K562 (cell line): ENCODE measurements around the gene ALDH16A1. TPM values are rescaled to one million over a fixed set of nuclear protein-coding genes. Genes with fewer than 3 reads are reported as not detected.

Source experiments
- ARNT ChIP-seq, 2 experiments: fragments of 450-650 bp; IDR thresholded peaks; 2 replicates each; pipeline ENCODE4 v1.6.1; 2016; ENCODE audit warnings: mild to moderate bottlenecking in 1 of 2
- CREM ChIP-seq: IDR thresholded peaks from 2 replicates; pipeline ENCODE4 v1.6.1; 2014; ENCODE audit warnings: antibody characterized with exemption, low read depth
- DPF2 ChIP-seq: fragments of 450-650 bp; IDR thresholded peaks from 2 replicates; pipeline ENCODE4 v1.6.1; 2016
- ETV1 ChIP-seq: fragments of 450-650 bp; conservative IDR thresholded peaks from 2 replicates; pipeline ENCODE4 v1.6.1; 2016; ENCODE audit warnings: missing genetic modification characterization, control low read depth, low read depth, missing compliant biosample characterization
- GATA2 ChIP-seq: sonication (generic); formaldehyde crosslinking; IDR thresholded peaks from 2 replicates; pipeline ENCODE4 v1.4.0; 2020; ENCODE audit warnings: mild to moderate bottlenecking, missing genetic modification reagents
- HMGN3 ChIP-seq: IDR thresholded peaks from 2 replicates; pipeline ENCODE4 v1.6.1; 2011; ENCODE audit warnings: borderline replicate concordance, low read depth, mild to moderate bottlenecking, mixed read lengths, low read length; ENCODE audit not compliant: insufficient read length; ENCODE audit errors: extremely low read depth
- KAT8 ChIP-seq: fragments of 450-650 bp; IDR thresholded peaks from 2 replicates; pipeline ENCODE4 v1.6.1; 2016; ENCODE audit warnings: low read depth, mild to moderate bottlenecking
- NCOR1 ChIP-seq: fragments of 450-650 bp; IDR thresholded peaks from 2 replicates; pipeline ENCODE4 v1.6.1; 2016; ENCODE audit warnings: mild to moderate bottlenecking, moderate library complexity
- PTBP1 ChIP-seq: fragments of 200-400 bp; formaldehyde crosslinking; IDR thresholded peaks from 2 replicates; pipeline ENCODE4 v1.6.1; 2017; ENCODE audit warnings: low read depth, low read length
- RBFOX2 ChIP-seq: fragments of 200-400 bp; formaldehyde crosslinking; IDR thresholded peaks from 2 replicates; pipeline ENCODE4 v1.6.1; 2017; ENCODE audit warnings: low read depth, mild to moderate bottlenecking, low read length, moderate library complexity
- SAP30 ChIP-seq: fragments of 200-600 bp; sonication (generic); IDR thresholded peaks from 2 replicates; pipeline ENCODE4 v1.6.1; 2012; ENCODE audit warnings: borderline replicate concordance, low read depth, mild to moderate bottlenecking, moderate library complexity, low read length, control low read depth, inconsistent platforms; ENCODE audit not compliant: insufficient read depth, poor library complexity, severe bottlenecking
- TGIF2 ChIP-seq: sonication (generic); formaldehyde crosslinking; IDR thresholded peaks from 2 replicates; pipeline ENCODE4 v1.8.1; 2022; ENCODE audit warnings: mild to moderate bottlenecking, missing genetic modification reagents, moderate library complexity
- ZNF696 ChIP-seq: fragments of 250-450 bp; sonication (Bioruptor Pico); conservative IDR thresholded peaks from 2 replicates; pipeline ENCODE4 v1.4.0; 2020; ENCODE audit warnings: mild to moderate bottlenecking, moderate library complexity
- ZNF785 ChIP-seq: fragments of 250-450 bp; sonication (Bioruptor Pico); IDR thresholded peaks from 2 replicates; pipeline ENCODE4 v1.4.0; 2020; ENCODE audit warnings: mild to moderate bottlenecking
- polyA plus RNA-seq, 8 experiments: library from polyadenylated mRNA; depleted of rRNA in 4 of 8; stranded (reverse) in 5 of 8; unstranded in 3 of 8; fragments of >200 nt; fragmentation: Nextera tagmentation in 2 of 8; fragmentation: Illumina TruSeq in 1 of 8; extraction: Ambion mirVana in 2 of 8; extraction: Trizol in 1 of 8; gene quantifications; 2 replicates each; pipeline versions ENCODE4 v1.2.1 to v1.2.3, GENCODE V29; 2011 to 2014; ENCODE audit warnings: inconsistent platforms in 1 of 8, missing spikeins in 1 of 8
- total RNA-seq, 7 experiments: library from RNA; depleted of rRNA in 6 of 7; stranded (reverse); fragments of >200 nt in 6 of 7; fragmentation: Illumina TruSeq in 2 of 7; extraction: Trizol in 2 of 7; gene quantifications; 2 replicates each; pipeline versions ENCODE4 v1.2.1 to v1.2.3, GENCODE V29; 2011 to 2021; ENCODE audit warnings: low replicate concordance in 1 of 7
- TF ChIP-seq, protein P1 (sequence below), 2 experiments: fragments of 450-650 bp; formaldehyde crosslinking in 1 of 2; IDR thresholded peaks; 2 replicates each; pipeline versions ENCODE4 v1.4.0 to v1.6.1; 2014 to 2020; ENCODE audit warnings: mild to moderate bottlenecking in 2 of 2, borderline replicate concordance in 1 of 2, low read depth in 1 of 2
- TF ChIP-seq, protein P2 (sequence below): fragments of 450-650 bp; formaldehyde crosslinking; IDR thresholded peaks from 2 replicates; pipeline ENCODE4 v1.4.0; 2020; ENCODE audit warnings: mild to moderate bottlenecking, mixed read lengths
- TF ChIP-seq, protein P3 (sequence below): fragments of 200-800 bp; sonication (Bioruptor generic); IDR thresholded peaks from 2 replicates; pipeline ENCODE4 v1.6.1; 2017; ENCODE audit warnings: missing genetic modification characterization, missing compliant biosample characterization

ALDH16A1 gene
- total and polyA plus RNA-seq, 9 of the 15 experiments (the other 6 are each of a cell fraction or from before 2014, with no cell fraction given), result 2.2 to 52.2 (median 7.6) TPM

DNA sequence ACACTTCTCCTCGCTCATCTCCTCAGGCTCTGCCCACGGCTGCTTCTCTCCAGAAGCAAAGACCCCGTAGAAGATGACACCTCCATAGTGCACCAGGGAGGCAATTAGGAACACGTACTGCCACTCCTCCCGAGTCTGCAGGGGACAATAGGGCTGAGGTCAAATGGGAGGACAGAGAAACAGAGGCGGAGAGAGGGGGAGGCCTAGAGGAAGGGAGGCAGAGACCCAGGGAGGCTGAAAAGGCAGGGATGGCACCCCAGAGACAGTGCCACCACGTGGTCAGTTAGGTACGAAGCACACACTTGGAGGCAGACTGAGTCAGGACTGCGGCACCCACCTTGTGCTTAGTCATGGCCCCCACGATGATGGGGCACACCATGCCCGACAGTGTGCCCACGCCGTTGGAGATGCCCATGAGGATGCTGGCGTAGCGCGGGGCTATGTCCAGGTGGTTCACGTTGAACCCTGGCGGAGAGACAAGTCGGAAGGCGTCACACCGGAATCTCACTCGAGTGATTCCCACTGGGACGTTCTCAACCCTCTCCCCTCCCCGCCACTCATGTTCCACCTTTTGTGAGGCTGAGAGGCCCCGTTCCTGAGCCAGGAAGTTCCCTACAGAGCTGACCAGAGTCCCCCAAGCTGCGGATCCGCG lies 22.2 kb upstream of the ALDH16A1 start (continued):
- TF ChIP-seq HMGN3, result no peak
- no peak for TF ChIP-seq NCOR1
- no peak for TF ChIP-seq SAP30
- TF ChIP-seq, protein P1, sequence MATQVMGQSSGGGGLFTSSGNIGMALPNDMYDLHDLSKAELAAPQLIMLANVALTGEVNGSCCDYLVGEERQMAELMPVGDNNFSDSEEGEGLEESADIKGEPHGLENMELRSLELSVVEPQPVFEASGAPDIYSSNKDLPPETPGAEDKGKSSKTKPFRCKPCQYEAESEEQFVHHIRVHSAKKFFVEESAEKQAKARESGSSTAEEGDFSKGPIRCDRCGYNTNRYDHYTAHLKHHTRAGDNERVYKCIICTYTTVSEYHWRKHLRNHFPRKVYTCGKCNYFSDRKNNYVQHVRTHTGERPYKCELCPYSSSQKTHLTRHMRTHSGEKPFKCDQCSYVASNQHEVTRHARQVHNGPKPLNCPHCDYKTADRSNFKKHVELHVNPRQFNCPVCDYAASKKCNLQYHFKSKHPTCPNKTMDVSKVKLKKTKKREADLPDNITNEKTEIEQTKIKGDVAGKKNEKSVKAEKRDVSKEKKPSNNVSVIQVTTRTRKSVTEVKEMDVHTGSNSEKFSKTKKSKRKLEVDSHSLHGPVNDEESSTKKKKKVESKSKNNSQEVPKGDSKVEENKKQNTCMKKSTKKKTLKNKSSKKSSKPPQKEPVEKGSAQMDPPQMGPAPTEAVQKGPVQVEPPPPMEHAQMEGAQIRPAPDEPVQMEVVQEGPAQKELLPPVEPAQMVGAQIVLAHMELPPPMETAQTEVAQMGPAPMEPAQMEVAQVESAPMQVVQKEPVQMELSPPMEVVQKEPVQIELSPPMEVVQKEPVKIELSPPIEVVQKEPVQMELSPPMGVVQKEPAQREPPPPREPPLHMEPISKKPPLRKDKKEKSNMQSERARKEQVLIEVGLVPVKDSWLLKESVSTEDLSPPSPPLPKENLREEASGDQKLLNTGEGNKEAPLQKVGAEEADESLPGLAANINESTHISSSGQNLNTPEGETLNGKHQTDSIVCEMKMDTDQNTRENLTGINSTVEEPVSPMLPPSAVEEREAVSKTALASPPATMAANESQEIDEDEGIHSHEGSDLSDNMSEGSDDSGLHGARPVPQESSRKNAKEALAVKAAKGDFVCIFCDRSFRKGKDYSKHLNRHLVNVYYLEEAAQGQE (IDR thresholded peaks at IDR 0.05; ENCODE audit: borderline replicate concordance), result peak; percentile 51; the same call in 1 of the 2 replicates
- TF ChIP-seq, protein P1 (CRISPR knock-in tag; IDR thresholded peaks at IDR 0.05; ENCODE audit: low read depth), result no peak
- no peak for TF ChIP-seq ZNF696
- peak; percentile 50; the same call in 1 of the 2 replicates for TF ChIP-seq CREM
- peak in 1 of 2 experiments; percentile 28; a peak in 1 of 4 replicates for TF ChIP-seq ARNT (IDR thresholded peaks at IDR 0.05)
- TF ChIP-seq DPF2, result 0 out of 2 replicates have a peak, but pooled peaks have one; percentile 7
- TF ChIP-seq, protein P2, sequence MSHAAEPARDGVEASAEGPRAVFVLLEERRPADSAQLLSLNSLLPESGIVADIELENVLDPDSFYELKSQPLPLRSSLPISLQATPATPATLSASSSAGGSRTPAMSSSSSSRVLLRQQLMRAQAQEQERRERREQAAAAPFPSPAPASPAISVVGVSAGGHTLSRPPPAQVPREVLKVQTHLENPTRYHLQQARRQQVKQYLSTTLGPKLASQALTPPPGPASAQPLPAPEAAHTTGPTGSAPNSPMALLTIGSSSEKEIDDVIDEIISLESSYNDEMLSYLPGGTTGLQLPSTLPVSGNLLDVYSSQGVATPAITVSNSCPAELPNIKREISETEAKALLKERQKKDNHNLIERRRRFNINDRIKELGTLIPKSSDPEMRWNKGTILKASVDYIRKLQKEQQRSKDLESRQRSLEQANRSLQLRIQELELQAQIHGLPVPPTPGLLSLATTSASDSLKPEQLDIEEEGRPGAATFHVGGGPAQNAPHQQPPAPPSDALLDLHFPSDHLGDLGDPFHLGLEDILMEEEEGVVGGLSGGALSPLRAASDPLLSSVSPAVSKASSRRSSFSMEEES (CRISPR knock-in tag), result no peak
- no peak for TF ChIP-seq RBFOX2
- no peak for TF ChIP-seq GATA2 (CRISPR knock-in tag)
- TF ChIP-seq KAT8, result no peak
- no peak for TF ChIP-seq TGIF2 (CRISPR knock-in tag)
- TF ChIP-seq, protein P3, sequence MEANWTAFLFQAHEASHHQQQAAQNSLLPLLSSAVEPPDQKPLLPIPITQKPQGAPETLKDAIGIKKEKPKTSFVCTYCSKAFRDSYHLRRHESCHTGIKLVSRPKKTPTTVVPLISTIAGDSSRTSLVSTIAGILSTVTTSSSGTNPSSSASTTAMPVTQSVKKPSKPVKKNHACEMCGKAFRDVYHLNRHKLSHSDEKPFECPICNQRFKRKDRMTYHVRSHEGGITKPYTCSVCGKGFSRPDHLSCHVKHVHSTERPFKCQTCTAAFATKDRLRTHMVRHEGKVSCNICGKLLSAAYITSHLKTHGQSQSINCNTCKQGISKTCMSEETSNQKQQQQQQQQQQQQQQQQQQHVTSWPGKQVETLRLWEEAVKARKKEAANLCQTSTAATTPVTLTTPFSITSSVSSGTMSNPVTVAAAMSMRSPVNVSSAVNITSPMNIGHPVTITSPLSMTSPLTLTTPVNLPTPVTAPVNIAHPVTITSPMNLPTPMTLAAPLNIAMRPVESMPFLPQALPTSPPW (CRISPR knock-in tag), result no peak
- TF ChIP-seq ETV1, result no peak
- no peak for TF ChIP-seq ZNF785 (CRISPR knock-in tag)
- no peak for TF ChIP-seq PTBP1
